ENCODE data around the gene MAP3K5. TPM values are rescaled to one million over a fixed set of nuclear protein-coding genes. Genes with fewer than 3 reads are reported as not detected.

MAP3K5 gene
- total RNA-seq, 1 donor from 2014 or later: 34.7 TPM

- ATAC-seq (no peak), DNase-seq (ENCODE audit: missing footprints) (no peak)
- intact Hi-C loops (cut with DNase I): no loop called here
Measured at GRCh38 chr6:136672144-136672543, 120.1 kb downstream of the MAP3K5 start.

GRCh38 chr6:136669299-136669699, 123.0 kb downstream of the MAP3K5 start:
- ATAC-seq (no peak), DNase-seq (ENCODE audit: missing footprints) (no peak)
- intact Hi-C loops (cut with DNase I): no loop called here

GRCh38 chr6:136668571-136668970, 123.7 kb downstream of the MAP3K5 start:
- ATAC-seq (no peak), DNase-seq (ENCODE audit: missing footprints) (no peak)
- intact Hi-C loops (cut with DNase I): no loop called here

GRCh38 chr6:136666041-136666440, 126.2 kb downstream of the MAP3K5 start:
- intact Hi-C loops (cut with DNase I): no loop called here
- no peak for ATAC-seq
- no peak for DNase-seq (ENCODE audit: missing footprints)

- no peak for DNase-seq (ENCODE audit: missing footprints)
- ATAC-seq: no peak
- intact Hi-C loops (cut with DNase I): no loop called here
Measured at GRCh38 chr6:136662347-136663237, 129.7 kb downstream of the MAP3K5 start.

GRCh38 chr6:136660727-136661126, 131.6 kb downstream of the MAP3K5 start:
- DNase-seq (ENCODE audit: missing footprints) (no peak), ATAC-seq (no peak)
- intact Hi-C loops (cut with DNase I): no loop called here

- no peak for ATAC-seq
- no peak for DNase-seq (ENCODE audit: missing footprints)
- intact Hi-C loops (cut with DNase I): no loop called here
Measured at GRCh38 chr6:136659991-136660499, 132.2 kb downstream of the MAP3K5 start.

- intact Hi-C loops (cut with DNase I): no loop called here
- ATAC-seq (no peak), DNase-seq (ENCODE audit: missing footprints) (no peak)
Measured at GRCh38 chr6:136658711-136659110, 133.6 kb downstream of the MAP3K5 start.

- DNase-seq (ENCODE audit: missing footprints) (no peak), ATAC-seq (no peak)
- intact Hi-C loops (cut with DNase I): no loop called here
Measured at GRCh38 chr6:136657666-136658065, 134.6 kb downstream of the MAP3K5 start.

GRCh38 chr6:136656121-136656520, 136.2 kb downstream of the MAP3K5 start:
- ATAC-seq: no peak
- intact Hi-C loops (cut with DNase I): no loop called here
- DNase-seq (ENCODE audit: missing footprints): no peak

- ATAC-seq (no peak), DNase-seq (ENCODE audit: missing footprints) (no peak)
- intact Hi-C loops (cut with DNase I): no loop called here
Measured at GRCh38 chr6:136655239-136656014, 136.8 kb downstream of the MAP3K5 start.

- ATAC-seq: no peak
- intact Hi-C loops (cut with DNase I): no loop called here
- no peak for DNase-seq (ENCODE audit: missing footprints)
Measured at GRCh38 chr6:136654086-136654485, 138.2 kb downstream of the MAP3K5 start.

- no peak for ATAC-seq
- DNase-seq (ENCODE audit: missing footprints): no peak
- intact Hi-C loops (cut with DNase I): no loop called here
Measured at GRCh38 chr6:136652656-136653055, 139.6 kb downstream of the MAP3K5 start.

- ATAC-seq (no peak), DNase-seq (ENCODE audit: missing footprints) (no peak)
- intact Hi-C loops (cut with DNase I): no loop called here
Measured at GRCh38 chr6:136651982-136652381, 140.3 kb downstream of the MAP3K5 start.

GRCh38 chr6:136647363-136647852, 144.9 kb downstream of the MAP3K5 start:
- DNase-seq (ENCODE audit: missing footprints) (no peak), ATAC-seq (peak; percentile 45)

GRCh38 chr6:136646377-136646776, 145.9 kb downstream of the MAP3K5 start:
- intact Hi-C loops (cut with DNase I): loop anchor here (5.0 kb wide), 2 partner anchors 36 to 366 kb away; no protein-coding TSS in a partner anchor
- DNase-seq (ENCODE audit: missing footprints) (no peak), ATAC-seq (peak; percentile 50)

More at GRCh38 chr6:136647363-136647852, 144.9 kb downstream of the MAP3K5 start:
- intact Hi-C loops (cut with DNase I): loop anchor here (5.0 kb wide), 2 partner anchors 35 to 365 kb away; no protein-coding TSS in a partner anchor

- DNase-seq (ENCODE audit: missing footprints): no peak
- intact Hi-C loops (cut with DNase I): loop anchor here (1.0 kb wide), 1 partner anchor 148 kb away; the partner anchor contains the start of gene MAP3K5
- ATAC-seq: peak; percentile 2
Measured at GRCh38 chr6:136644597-136644952, 147.7 kb downstream of the MAP3K5 start.

GRCh38 chr6:136643850-136644596, 148.3 kb downstream of the MAP3K5 start:
- ATAC-seq (peak; percentile 95), DNase-seq (ENCODE audit: missing footprints) (peak; percentile 88)
- intact Hi-C loops (cut with DNase I): loop anchor here (1.0 kb wide), 1 partner anchor 148 kb away; the partner anchor contains the start of gene MAP3K5

Data from Right ventricle myocardium inferior (tissue), 1 donor.